HG02678 (cell line): Measurements from ENCODE around the gene DDX41.
A peak's percentile ranks its signal among the peaks of the same experiment; 100 is the strongest.
"Not testable (repeated sequence)": the region's sequence is repeated elsewhere in the genome, so short reads cannot be mapped to it uniquely, and the experiment has no call there.

Source experiments
- ATAC-seq: cut with Tn5 transposase; IDR thresholded peaks from one replicate; pipeline ENCODE4 v1.9.1; 2021; ENCODE audit warnings: mild to moderate bottlenecking, moderate library complexity; ENCODE audit not compliant: unreplicated experiment

The DDX41 gene

GRCh38 chr5:177516601-177517568 is at the start of gene DDX41:
DDX41 (minus strand) TSS chr5:177516961; CDS start chr5:177516945, 16 bp downstream.
- peak; percentile 87 for ATAC-seq

GRCh38 chr5:177565046-177565445 is 48.3 kb upstream of the DDX41 start:
- ATAC-seq: no peak

- not testable (repeated sequence) for ATAC-seq
These were observed 42.7 kb upstream of the DDX41 start for GRCh38 chr5:177559446-177559941.

GRCh38 chr5:177557796-177558195 is 41.0 kb upstream of the DDX41 start:
- ATAC-seq: no peak

- ATAC-seq: no peak
These were observed 40.4 kb upstream of the DDX41 start for GRCh38 chr5:177557041-177557647.

- no peak for ATAC-seq
These were observed 38.9 kb upstream of the DDX41 start for GRCh38 chr5:177555665-177556064.

GRCh38 chr5:177555228-177555627 is 38.5 kb upstream of the DDX41 start:
- no peak for ATAC-seq

GRCh38 chr5:177554474-177555111 is 37.8 kb upstream of the DDX41 start, which contains the start of gene FAM193B:
FAM193B (minus strand) TSS chr5:177554563; CDS start chr5:177554458, 105 bp downstream.
- peak; percentile 91 for ATAC-seq

- ATAC-seq: peak; percentile 40
These were observed 37.1 kb upstream of the DDX41 start for GRCh38 chr5:177553671-177554429.

- no peak for ATAC-seq
These were observed 36.2 kb upstream of the DDX41 start for GRCh38 chr5:177552839-177553455.

- no peak for ATAC-seq
These were observed 33.4 kb upstream of the DDX41 start for GRCh38 chr5:177550122-177550521.

GRCh38 chr5:177548495-177548894 is 31.7 kb upstream of the DDX41 start:
- ATAC-seq: no peak

- no peak for ATAC-seq
These were observed 31.0 kb upstream of the DDX41 start for GRCh38 chr5:177547736-177548135.

GRCh38 chr5:177546258-177546741 is 29.5 kb upstream of the DDX41 start:
- no peak for ATAC-seq

GRCh38 chr5:177545487-177546257 is 28.9 kb upstream of the DDX41 start:
- ATAC-seq: no peak

- no peak for ATAC-seq
These were observed 26.2 kb upstream of the DDX41 start for GRCh38 chr5:177542816-177543465.

GRCh38 chr5:177540438-177540837 is 23.7 kb upstream of the DDX41 start:
- no peak for ATAC-seq

GRCh38 chr5:177539411-177539810 is 22.6 kb upstream of the DDX41 start:
- ATAC-seq: no peak

- ATAC-seq: no peak
These were observed 22.1 kb upstream of the DDX41 start for GRCh38 chr5:177538876-177539275.
